Activated naive CD8-positive, alpha-beta T cell treated with anti-CD3 and anti-CD28 coated beads, Interleukin-2, amount 10 ng/mL, durations not matched to agents 7 days and 5 days (primary cell): ENCODE measurements around the gene MYRF. TPM values are rescaled to one million over a fixed set of nuclear protein-coding genes. Genes with fewer than 3 reads are reported as not detected.
A peak's percentile ranks its signal among the peaks of the same experiment; 100 is the strongest.

Experiments used
- ATAC-seq: fragments of 150-1000 bp; cut with Tn5 transposase; one replicate; pipeline ENCODE4 v1.10.0; 2021; ENCODE audit warnings: low read depth, moderate library complexity
- POLR2A ChIA-PET: fragments of 350-600 bp; sonication (Branson Sonifier 250); formaldehyde crosslinking; loops from one replicate; lab custom pipeline; 2021; ENCODE audit warnings: antibody characterized with exemption; lab: Charles Lee
- DNase-seq: peaks from one replicate; pipeline ENCODE4 v3.0.0; 2021
- H3K27ac Mint-ChIP-seq: one replicate; pipeline ENCODE4 v1.8.0; 2022; ENCODE audit warnings: mild to moderate bottlenecking, mixed read lengths
- H3K27me3 Mint-ChIP-seq: one replicate; pipeline ENCODE4 v1.8.0; 2022; ENCODE audit warnings: mild to moderate bottlenecking, moderate library complexity, mixed read lengths
- H3K36me3 Mint-ChIP-seq: one replicate; pipeline ENCODE4 v1.8.0; 2021; ENCODE audit warnings: mild to moderate bottlenecking, mixed read lengths
- H3K4me1 Mint-ChIP-seq: one replicate; pipeline ENCODE4 v1.8.0; 2021; ENCODE audit warnings: mixed read lengths
- H3K4me3 Mint-ChIP-seq: one replicate; pipeline ENCODE4 v1.8.0; 2022; ENCODE audit warnings: mild to moderate bottlenecking, moderate library complexity, mixed read lengths
- H3K9me3 Mint-ChIP-seq: one replicate; pipeline ENCODE4 v1.8.0; 2021; ENCODE audit warnings: mixed read lengths
- total RNA-seq, 2 experiments: library from RNA; stranded (reverse); gene quantifications; one replicate each; pipeline ENCODE4 v1.2.3, GENCODE V29; 2021

MYRF gene
- 1 to 10 TPM; 3.4 TPM for total RNA-seq

- no peaks in the 10 kb centered on the region for H3K36me3 Mint-ChIP-seq
- peak within 1 kb of the TSS; percentile 68 for H3K4me3 Mint-ChIP-seq
- no peak within 1 kb of the TSS for H3K27ac Mint-ChIP-seq
- no peaks in the 10 kb centered on the region for H3K9me3 Mint-ChIP-seq
- peaks cover 31% of the 10 kb centered on the region for H3K27me3 Mint-ChIP-seq
- peaks cover 16% of the 10 kb centered on the region for H3K4me1 Mint-ChIP-seq
- DNase-seq (peak; percentile 85), ATAC-seq (peak; percentile 84)
- POLR2A ChIA-PET = interaction anchor here (1.1 kb wide), 1 partner anchor 40 kb away, joined by 4 read pairs; the partner anchor contains the start of genes FEN1 and TMEM258
Measured at GRCh38 chr11:61752117-61752924, at the start of gene MYRF. Gene MYRF, plus strand, starts transcription at chr11:61752636. Its CDS starts 109 bp downstream, at chr11:61752745.

- POLR2A ChIA-PET = no interaction called here
- no peak overlapping the region for H3K27ac Mint-ChIP-seq
- H3K27me3 Mint-ChIP-seq = peaks cover 12% of the 10 kb centered on the region
- peaks cover 16% of the 10 kb centered on the region for H3K4me1 Mint-ChIP-seq
- DNase-seq (no peak), ATAC-seq (peak; percentile 15)
- no peaks in the 10 kb centered on the region for H3K36me3 Mint-ChIP-seq
- H3K4me3 Mint-ChIP-seq = no peak overlapping the region
- no peaks in the 10 kb centered on the region for H3K9me3 Mint-ChIP-seq
Measured at GRCh38 chr11:61702701-61703312, 49.6 kb upstream of the MYRF start.

GRCh38 chr11:61704838-61705237 lies 47.6 kb upstream of the MYRF start:
- peaks cover 7% of the 10 kb centered on the region for H3K4me1 Mint-ChIP-seq
- H3K4me3 Mint-ChIP-seq = no peak overlapping the region
- DNase-seq = no peak
- POLR2A ChIA-PET = no interaction called here
- H3K27ac Mint-ChIP-seq = no peak overlapping the region
- no peak for ATAC-seq
- no peaks in the 10 kb centered on the region for H3K9me3 Mint-ChIP-seq
- no peaks in the 10 kb centered on the region for H3K36me3 Mint-ChIP-seq
- H3K27me3 Mint-ChIP-seq = peaks cover 13% of the 10 kb centered on the region

- no peak for DNase-seq
- Mint-ChIP-seq H3K27me3 (peaks cover 13% of the 10 kb centered on the region), H3K4me1 (peaks cover 7% of the 10 kb centered on the region), H3K4me3 (no peak overlapping the region), H3K9me3 (no peaks in the 10 kb centered on the region), H3K27ac (no peak overlapping the region), H3K36me3 (no peaks in the 10 kb centered on the region)
- no peak for ATAC-seq
- POLR2A ChIA-PET = no interaction called here
Measured at GRCh38 chr11:61706452-61707400, 45.7 kb upstream of the MYRF start.

GRCh38 chr11:61707574-61707973 lies 44.9 kb upstream of the MYRF start:
- H3K4me3 Mint-ChIP-seq = no peak overlapping the region
- H3K27me3 Mint-ChIP-seq = peaks cover 13% of the 10 kb centered on the region
- DNase-seq (no peak), ATAC-seq (no peak)
- H3K4me1 Mint-ChIP-seq = peaks cover 5% of the 10 kb centered on the region
- H3K9me3 Mint-ChIP-seq = no peaks in the 10 kb centered on the region
- H3K27ac Mint-ChIP-seq = no peak overlapping the region
- no peaks in the 10 kb centered on the region for H3K36me3 Mint-ChIP-seq
- POLR2A ChIA-PET = interaction anchor here (1.6 kb wide), 1 partner anchor 9 kb away, joined by 5 read pairs; no protein-coding TSS in a partner anchor

- peaks cover 11% of the 10 kb centered on the region for H3K27me3 Mint-ChIP-seq
- ATAC-seq = no peak
- DNase-seq = no peak
Measured at GRCh38 chr11:61709110-61709509, 43.3 kb upstream of the MYRF start.

GRCh38 chr11:61709572-61709971 lies 42.9 kb upstream of the MYRF start:
- DNase-seq (no peak), ATAC-seq (no peak)
- Mint-ChIP-seq H3K4me1 (no peaks in the 10 kb centered on the region), H3K9me3 (no peaks in the 10 kb centered on the region), H3K36me3 (no peaks in the 10 kb centered on the region), H3K27me3 (peaks cover 12% of the 10 kb centered on the region), H3K27ac (no peak overlapping the region), H3K4me3 (no peak overlapping the region)
- POLR2A ChIA-PET = no interaction called here

More at GRCh38 chr11:61709110-61709509, 43.3 kb upstream of the MYRF start:
- H3K27ac Mint-ChIP-seq = no peak overlapping the region
- POLR2A ChIA-PET = interaction anchor here (1.6 kb wide), 1 partner anchor 11 kb away, joined by 5 read pairs; no protein-coding TSS in a partner anchor
- no peaks in the 10 kb centered on the region for H3K36me3 Mint-ChIP-seq
- no peaks in the 10 kb centered on the region for H3K9me3 Mint-ChIP-seq
- peaks cover 2% of the 10 kb centered on the region for H3K4me1 Mint-ChIP-seq
- H3K4me3 Mint-ChIP-seq = no peak overlapping the region

- ATAC-seq (no peak), DNase-seq (no peak)
- Mint-ChIP-seq H3K4me1 (no peaks in the 10 kb centered on the region), H3K27ac (no peak overlapping the region), H3K4me3 (no peak overlapping the region), H3K27me3 (peaks cover 16% of the 10 kb centered on the region), H3K36me3 (no peaks in the 10 kb centered on the region), H3K9me3 (no peaks in the 10 kb centered on the region)
- POLR2A ChIA-PET = no interaction called here
Measured at GRCh38 chr11:61710019-61710418, 42.4 kb upstream of the MYRF start.

GRCh38 chr11:61711037-61711436 lies 41.4 kb upstream of the MYRF start:
- Mint-ChIP-seq H3K36me3 (no peaks in the 10 kb centered on the region), H3K27me3 (peaks cover 19% of the 10 kb centered on the region), H3K27ac (no peak overlapping the region), H3K4me3 (no peak overlapping the region), H3K4me1 (no peaks in the 10 kb centered on the region), H3K9me3 (no peaks in the 10 kb centered on the region)
- DNase-seq (no peak), ATAC-seq (no peak)
- POLR2A ChIA-PET = no interaction called here

- POLR2A ChIA-PET = no interaction called here
- H3K36me3 Mint-ChIP-seq = no peaks in the 10 kb centered on the region
- no peak for ATAC-seq
- H3K27me3 Mint-ChIP-seq = peaks cover 18% of the 10 kb centered on the region
- H3K9me3 Mint-ChIP-seq = no peaks in the 10 kb centered on the region
- DNase-seq = no peak
- H3K4me3 Mint-ChIP-seq = no peak overlapping the region
- H3K4me1 Mint-ChIP-seq = no peaks in the 10 kb centered on the region
- no peak overlapping the region for H3K27ac Mint-ChIP-seq
Measured at GRCh38 chr11:61711498-61711897, 40.9 kb upstream of the MYRF start.

- no peak for ATAC-seq
- H3K9me3 Mint-ChIP-seq = no peaks in the 10 kb centered on the region
- no peak overlapping the region for H3K4me3 Mint-ChIP-seq
- H3K4me1 Mint-ChIP-seq = no peaks in the 10 kb centered on the region
- POLR2A ChIA-PET = no interaction called here
- DNase-seq = no peak
- no peak overlapping the region for H3K27ac Mint-ChIP-seq
- H3K27me3 Mint-ChIP-seq = peaks cover 18% of the 10 kb centered on the region
- H3K36me3 Mint-ChIP-seq = no peaks in the 10 kb centered on the region
Measured at GRCh38 chr11:61712314-61712713, 40.1 kb upstream of the MYRF start.

- POLR2A ChIA-PET = no interaction called here
- Mint-ChIP-seq H3K9me3 (no peaks in the 10 kb centered on the region), H3K36me3 (no peaks in the 10 kb centered on the region), H3K4me1 (no peaks in the 10 kb centered on the region), H3K27ac (no peak overlapping the region), H3K4me3 (no peak overlapping the region), H3K27me3 (peaks cover 18% of the 10 kb centered on the region)
- ATAC-seq = no peak
- DNase-seq = no peak
Measured at GRCh38 chr11:61712846-61713245, 39.6 kb upstream of the MYRF start.

- Mint-ChIP-seq H3K27ac (no peak overlapping the region), H3K27me3 (peaks cover 15% of the 10 kb centered on the region), H3K4me1 (no peaks in the 10 kb centered on the region), H3K36me3 (no peaks in the 10 kb centered on the region), H3K9me3 (no peaks in the 10 kb centered on the region), H3K4me3 (no peak overlapping the region)
- POLR2A ChIA-PET = no interaction called here
- no peak for DNase-seq
- no peak for ATAC-seq
Measured at GRCh38 chr11:61713464-61713863, 39.0 kb upstream of the MYRF start.
